Neuronal stem cell (in vitro differentiated cells): ENCODE measurements around the gene UBE2QL1.

Experiments
- DNase-seq: peaks from one replicate; pipeline ENCODE4 v3.0.0-alpha.2; 2013; ENCODE audit warnings: low spot score
- H2AFZ ChIP-seq: one replicate; pipeline ENCODE4 v1.6.1; 2013; ENCODE audit warnings: mild to moderate bottlenecking, low read length, inconsistent platforms
- H2AK5ac ChIP-seq: 2 replicates; pipeline ENCODE4 v1.6.1; 2013; ENCODE audit warnings: low read depth, mild to moderate bottlenecking, inconsistent platforms, low read length, moderate library complexity, mixed read lengths
- H2BK120ac ChIP-seq: 2 replicates; pipeline ENCODE4 v1.6.1; 2013; ENCODE audit warnings: low read depth, mild to moderate bottlenecking, inconsistent platforms, low read length, moderate library complexity, mixed read lengths
- H2BK12ac ChIP-seq: one replicate; pipeline ENCODE4 v1.6.1; 2013; ENCODE audit warnings: low read length, inconsistent platforms
- H2BK15ac ChIP-seq: 2 replicates; pipeline ENCODE4 v1.6.1; 2013; ENCODE audit warnings: mild to moderate bottlenecking, low read length, inconsistent platforms, mixed read lengths
- H2BK5ac ChIP-seq: one replicate; pipeline ENCODE4 v1.6.1; 2013; ENCODE audit warnings: inconsistent platforms, mild to moderate bottlenecking, low read length, moderate library complexity
- H3K14ac ChIP-seq: one replicate; pipeline ENCODE4 v1.6.1; 2013; ENCODE audit warnings: low read length, inconsistent platforms
- H3K18ac ChIP-seq: 2 replicates; pipeline ENCODE4 v1.6.1; 2013; ENCODE audit warnings: low read length, inconsistent platforms
- H3K23ac ChIP-seq: 2 replicates; pipeline ENCODE4 v1.6.1; 2013; ENCODE audit warnings: low read depth, mild to moderate bottlenecking, mixed read lengths, low read length, inconsistent platforms; ENCODE audit not compliant: poor library complexity
- H3K27ac ChIP-seq: replicated peaks from 3 replicates; pipeline ENCODE4 v1.5.1; 2013; ENCODE audit warnings: low read length, inconsistent platforms
- H3K27me3 ChIP-seq, 3 experiments: 2 replicates each; pipeline ENCODE4 v1.6.1; 2013; ENCODE audit warnings: low read length in 3 of 3, mild to moderate bottlenecking in 2 of 3, inconsistent platforms in 1 of 3, low read depth in 1 of 3, mixed read lengths in 1 of 3, moderate library complexity in 1 of 3; ENCODE audit not compliant: control insufficient read depth in 3 of 3, insufficient read depth in 3 of 3
- H3K36me3 ChIP-seq, 2 donors: replicated peaks in 1 of 2; 2 replicates each; pipeline ENCODE4 v1.6.1; 2013; ENCODE audit warnings: low read length in 2 of 2; ENCODE audit not compliant: control insufficient read depth in 2 of 2, insufficient read depth in 2 of 2
- H3K4ac ChIP-seq: 2 replicates; pipeline ENCODE4 v1.6.1; 2013; ENCODE audit warnings: inconsistent platforms, mild to moderate bottlenecking, low read length, moderate library complexity
- H3K4me1 ChIP-seq, 2 donors: 1 replicate in 1 of 2; 2 replicates in 1 of 2; pipeline ENCODE4 v1.6.1; 2013; ENCODE audit warnings: low read length in 2 of 2, low read depth in 1 of 2; ENCODE audit not compliant: control insufficient read depth in 2 of 2, insufficient read depth in 1 of 2
- H3K4me2 ChIP-seq: one replicate; pipeline ENCODE4 v1.6.1; 2013; ENCODE audit warnings: mild to moderate bottlenecking, low read length, inconsistent platforms; ENCODE audit not compliant: insufficient read depth, poor library complexity, severe bottlenecking
- H3K4me3 ChIP-seq, 2 donors: 2 replicates each; pipeline ENCODE4 v1.5.1; 2013; ENCODE audit warnings: low read length in 2 of 2, mild to moderate bottlenecking in 2 of 2, inconsistent platforms in 1 of 2, moderate library complexity in 1 of 2
- H3K79me1 ChIP-seq: one replicate; pipeline ENCODE4 v1.6.1; 2013; ENCODE audit warnings: low read depth, mild to moderate bottlenecking, inconsistent platforms, low read length, moderate library complexity
- H3K9ac ChIP-seq: one replicate; pipeline ENCODE4 v1.6.1; 2013; ENCODE audit warnings: mild to moderate bottlenecking, low read depth, low read length, inconsistent platforms; ENCODE audit not compliant: poor library complexity
- H3K9me3 ChIP-seq, 2 donors: replicated peaks in 1 of 2; 2 replicates each; pipeline versions ENCODE3 to v1.6.1; 2013; ENCODE audit warnings: low read length in 2 of 2, mild to moderate bottlenecking in 2 of 2, inconsistent platforms in 1 of 2, low read depth in 1 of 2, mixed read lengths in 1 of 2, moderate library complexity in 1 of 2; ENCODE audit not compliant: control insufficient read depth in 2 of 2, insufficient read depth in 1 of 2
- H4K8ac ChIP-seq: one replicate; pipeline ENCODE4 v1.6.1; 2013; ENCODE audit warnings: low read depth, mild to moderate bottlenecking, inconsistent platforms, low read length, moderate library complexity
- H4K91ac ChIP-seq: one replicate; pipeline ENCODE4 v1.6.1; 2013; ENCODE audit warnings: low read length, low read depth, mild to moderate bottlenecking, inconsistent platforms; ENCODE audit not compliant: poor library complexity
- WGBS, 2 donors: extraction: QIAGEN DNeasy Blood & Tissue Kit; methylation state at CpG; one replicate each; pipeline ENCODE4 v1.1.7; 2013; ENCODE audit warnings: missing lambda C conversion rate in 2 of 2, mixed read lengths in 1 of 2; ENCODE audit not compliant: insufficient read length in 2 of 2, insufficient replicate concordance in 1 of 2; ENCODE audit errors: extremely low coverage in 2 of 2; 5-methylcytosine and 5-hydroxymethylcytosine counted together

UBE2QL1 gene

GRCh38 chr5:6452622-6453504 lies 4.2 kb downstream of the UBE2QL1 start:
- H3K4me3 ChIP-seq = no peak overlapping the region
- DNase-seq = no peak
- peaks cover 0 to 6% of the 10 kb centered on the region in 2 donors for H3K36me3 ChIP-seq

GRCh38 chr5:6453937-6454560 lies 5.4 kb downstream of the UBE2QL1 start:
- Histone ChIP-seq H3K14ac (no peak overlapping the region), H3K27me3 (peaks cover under 1 to 77% (median 11%) of the 10 kb centered on the region in 3 experiments), H4K91ac (no peak overlapping the region), H2BK5ac (no peak overlapping the region), H3K79me1 (no peaks in the 10 kb centered on the region), H3K4me2 (no peak overlapping the region), H3K9ac (no peak overlapping the region), H2AFZ (no peak overlapping the region), H3K18ac (no peak overlapping the region), H3K27ac (no peak overlapping the region), H3K4me3 (no peak overlapping the region), H3K4me1 (peaks cover 0 to 7% of the 10 kb centered on the region in 2 donors), H2AK5ac (no peak overlapping the region), H2BK120ac (no peak overlapping the region), H3K9me3 (no peaks in the 10 kb centered on the region), H2BK15ac (no peak overlapping the region), H2BK12ac (no peak overlapping the region), H3K23ac (no peak overlapping the region), H4K8ac (no peak overlapping the region), H3K4ac (no peak overlapping the region), H3K36me3 (peaks cover 0 to 3% of the 10 kb centered on the region in 2 donors)
- WGBS, 2 donors = no CpG with 5 or more reads among the region's 2 CpGs
- DNase-seq = no peak

More at GRCh38 chr5:6452622-6453504, 4.2 kb downstream of the UBE2QL1 start:
- no peak overlapping the region for H3K18ac ChIP-seq
- H3K4ac ChIP-seq = no peak overlapping the region
- peaks cover 2% of the 10 kb centered on the region for H3K79me1 ChIP-seq
- H3K27me3 ChIP-seq = peaks cover 3 to 87% (median 21%) of the 10 kb centered on the region in 3 experiments
- H3K23ac ChIP-seq = no peak overlapping the region
- H3K4me1 ChIP-seq = peaks cover 0 to 9% of the 10 kb centered on the region in 2 donors
- H2BK15ac ChIP-seq = no peak overlapping the region
- peaks cover 0 to 7% of the 10 kb centered on the region in 2 donors for H3K9me3 ChIP-seq
- no peak overlapping the region for H2BK5ac ChIP-seq
- no peak overlapping the region for H2BK120ac ChIP-seq
- H3K27ac ChIP-seq = no peak overlapping the region
- WGBS, 2 donors = no CpG with 5 or more reads among the region's 10 CpGs
- no peak overlapping the region for H3K14ac ChIP-seq
- no peak overlapping the region for H3K9ac ChIP-seq
- no peak overlapping the region for H2BK12ac ChIP-seq
- no peak overlapping the region for H2AK5ac ChIP-seq
- H4K8ac ChIP-seq = no peak overlapping the region
- no peak overlapping the region for H3K4me2 ChIP-seq
- no peak overlapping the region for H2AFZ ChIP-seq
- H4K91ac ChIP-seq = no peak overlapping the region

GRCh38 chr5:6454628-6455053 lies 6.0 kb downstream of the UBE2QL1 start:
- Histone ChIP-seq H4K8ac (no peak overlapping the region), H3K27me3 (peaks cover 0 to 71% (median 5%) of the 10 kb centered on the region in 3 experiments), H3K27ac (no peak overlapping the region), H2AK5ac (no peak overlapping the region), H2BK5ac (no peak overlapping the region), H2BK12ac (no peak overlapping the region), H3K4me3 (no peak overlapping the region), H3K9ac (no peak overlapping the region), H2AFZ (no peak overlapping the region), H3K4me2 (no peak overlapping the region), H3K79me1 (no peaks in the 10 kb centered on the region), H3K9me3 (no peaks in the 10 kb centered on the region), H3K18ac (peak overlapping the region; percentile 52), H3K23ac (no peak overlapping the region), H3K36me3 (peaks cover 0 to 3% of the 10 kb centered on the region in 2 donors), H3K4ac (no peak overlapping the region), H2BK120ac (no peak overlapping the region), H4K91ac (no peak overlapping the region), H3K4me1 (peaks cover 0 to 7% of the 10 kb centered on the region in 2 donors), H2BK15ac (no peak overlapping the region), H3K14ac (no peak overlapping the region)
- no peak for DNase-seq
- no CpG with 5 or more reads among the region's 12 CpGs for WGBS, 2 donors
